ENCODE results near the gene PPP2R1A.

DNA sequence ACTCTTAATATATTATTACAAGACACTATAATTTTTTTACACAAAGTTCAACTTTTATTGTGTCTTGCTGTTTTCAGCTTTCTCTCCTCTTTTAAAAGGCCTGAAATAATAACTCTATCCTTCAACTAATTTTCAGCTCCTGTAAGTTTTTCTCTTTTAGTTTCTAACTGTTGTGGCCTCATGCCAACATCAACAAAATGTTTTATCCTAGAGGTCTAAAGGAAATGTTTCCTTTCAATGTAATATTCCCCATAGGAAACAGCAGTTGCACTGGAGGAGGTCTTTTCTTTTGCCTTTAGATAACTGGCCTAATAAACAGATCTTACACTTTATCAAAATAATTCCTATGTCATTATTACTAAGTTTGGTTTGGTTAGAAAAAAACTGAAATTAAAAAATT is 41.6 kb upstream of the PPP2R1A start:
- TF ChIP-seq, protein P1, sequence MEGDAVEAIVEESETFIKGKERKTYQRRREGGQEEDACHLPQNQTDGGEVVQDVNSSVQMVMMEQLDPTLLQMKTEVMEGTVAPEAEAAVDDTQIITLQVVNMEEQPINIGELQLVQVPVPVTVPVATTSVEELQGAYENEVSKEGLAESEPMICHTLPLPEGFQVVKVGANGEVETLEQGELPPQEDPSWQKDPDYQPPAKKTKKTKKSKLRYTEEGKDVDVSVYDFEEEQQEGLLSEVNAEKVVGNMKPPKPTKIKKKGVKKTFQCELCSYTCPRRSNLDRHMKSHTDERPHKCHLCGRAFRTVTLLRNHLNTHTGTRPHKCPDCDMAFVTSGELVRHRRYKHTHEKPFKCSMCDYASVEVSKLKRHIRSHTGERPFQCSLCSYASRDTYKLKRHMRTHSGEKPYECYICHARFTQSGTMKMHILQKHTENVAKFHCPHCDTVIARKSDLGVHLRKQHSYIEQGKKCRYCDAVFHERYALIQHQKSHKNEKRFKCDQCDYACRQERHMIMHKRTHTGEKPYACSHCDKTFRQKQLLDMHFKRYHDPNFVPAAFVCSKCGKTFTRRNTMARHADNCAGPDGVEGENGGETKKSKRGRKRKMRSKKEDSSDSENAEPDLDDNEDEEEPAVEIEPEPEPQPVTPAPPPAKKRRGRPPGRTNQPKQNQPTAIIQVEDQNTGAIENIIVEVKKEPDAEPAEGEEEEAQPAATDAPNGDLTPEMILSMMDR (IDR thresholded peaks at IDR 0.05), result no peak
- TF ChIP-seq POLR2A (IDR thresholded peaks at IDR 0.05), result no peak

Data from lower leg skin (tissue), 3 donors.